ENCODE data around the gene SMPDL3B.
"Not testable (repeated sequence)": the region's sequence is repeated elsewhere in the genome, so short reads cannot be mapped to it uniquely, and the experiment has no call there.

Gene SMPDL3B

DNA sequence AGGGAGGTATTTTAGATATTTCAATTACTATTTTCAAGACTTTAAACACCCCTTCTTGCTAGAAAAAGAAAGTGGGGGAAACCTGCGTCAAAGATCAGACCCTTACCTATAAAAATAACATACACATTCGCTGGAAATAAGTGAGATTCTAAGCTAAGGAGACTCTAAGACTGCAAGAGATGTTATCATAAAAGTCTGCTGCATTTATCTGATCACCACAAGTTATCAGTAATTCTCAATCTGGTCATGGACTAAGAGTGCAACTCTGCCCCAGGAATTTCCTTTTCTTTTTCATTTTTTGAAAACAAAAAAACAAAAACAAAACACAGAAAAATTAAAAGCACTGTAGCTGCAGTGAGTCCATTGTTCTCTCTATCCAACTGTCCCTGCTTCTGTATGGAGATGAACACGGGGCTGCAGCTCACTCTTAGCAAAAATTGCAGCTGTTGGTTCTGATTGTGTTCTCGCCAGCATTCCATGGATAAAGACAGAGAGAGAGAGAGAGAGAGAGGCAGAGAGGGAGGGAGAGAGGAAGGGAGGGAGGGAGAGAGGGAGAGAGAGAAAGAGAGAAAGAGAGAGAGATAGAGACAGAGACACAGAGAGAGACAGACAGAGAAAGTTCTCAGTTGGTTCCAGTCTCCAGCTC is 39.1 kb downstream of the SMPDL3B start:
- DNase-seq, result no peak

DNA sequence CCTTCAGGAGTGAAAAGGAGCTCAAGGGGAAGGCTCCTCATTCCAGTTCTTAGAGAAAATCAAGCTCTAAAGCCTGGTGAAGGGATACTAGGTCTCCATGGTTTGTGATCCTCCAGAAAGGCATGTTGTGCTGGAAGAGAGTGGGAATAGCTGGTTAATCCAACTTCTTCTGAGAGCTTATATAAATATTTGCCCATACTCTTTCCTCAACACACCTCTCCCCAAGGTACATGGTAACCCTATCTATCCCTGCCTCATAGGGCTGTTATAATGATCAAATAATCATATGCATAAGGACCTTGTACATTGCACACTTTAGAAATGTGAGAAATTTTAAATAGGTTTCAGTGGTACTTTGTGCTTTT is 39.6 kb downstream of the SMPDL3B start:
- no peak for DNase-seq

- no peak for DNase-seq
Measured at GRCh38 chr1:27979151-27979858, 44.5 kb downstream of the SMPDL3B start.

GRCh38 chr1:27979859-27980201 is 45.0 kb downstream of the SMPDL3B start:
- DNase-seq, result no peak

DNA sequence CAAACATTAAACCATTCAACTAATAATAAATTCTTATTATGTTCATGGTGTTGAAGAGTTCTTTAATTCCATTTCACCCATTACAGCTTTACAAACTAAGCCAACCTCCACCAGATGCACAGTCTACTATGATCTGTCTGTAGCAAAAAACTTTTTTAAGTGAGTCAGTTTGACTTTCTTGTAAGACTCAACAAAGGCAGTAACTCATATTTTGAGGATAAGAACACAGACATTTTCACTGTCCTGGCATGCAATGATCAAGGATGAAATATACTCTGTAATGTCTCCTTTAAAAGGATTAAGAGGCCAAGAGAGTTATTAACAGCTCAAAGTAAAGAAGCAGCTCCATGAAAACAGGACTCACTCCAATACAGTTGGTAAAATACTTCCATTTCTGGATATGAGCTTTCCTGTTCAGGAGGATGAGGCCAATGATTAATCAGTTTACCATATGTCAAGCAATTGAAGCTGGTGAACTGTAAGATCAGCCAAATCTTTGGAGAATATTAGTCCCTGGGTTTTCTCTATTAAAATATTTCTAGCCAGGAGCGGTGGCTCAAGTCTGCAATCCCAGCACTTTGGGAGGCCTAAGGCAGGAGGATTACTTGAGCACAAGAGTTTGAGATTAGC is 45.5 kb downstream of the SMPDL3B start:
- DNase-seq, result no peak

DNA sequence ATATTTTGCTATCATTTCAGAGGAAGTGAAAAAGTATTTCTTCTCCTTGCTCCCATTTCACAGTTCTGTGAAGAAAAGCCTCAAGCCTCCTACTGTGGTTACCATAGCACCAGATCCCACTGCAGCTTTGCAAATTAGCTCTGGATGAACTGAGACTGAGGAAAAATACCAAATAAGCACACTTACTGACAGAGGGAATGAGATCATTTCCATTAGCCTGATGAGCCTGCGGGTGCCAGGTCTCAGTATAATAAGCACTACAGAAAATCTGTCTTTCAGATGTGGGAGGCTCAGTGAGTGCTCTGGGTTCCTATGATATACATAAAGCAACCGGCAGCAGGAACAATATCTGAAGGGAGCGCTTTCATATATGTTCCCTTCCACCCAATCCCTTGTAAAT is 46.3 kb downstream of the SMPDL3B start:
- no peak for DNase-seq

GRCh38 chr1:27990920-27991537 is 56.2 kb downstream of the SMPDL3B start:
- DNase-seq, result no peak

GRCh38 chr1:27992276-27992675 is 57.5 kb downstream of the SMPDL3B start:
- no peak for DNase-seq

DNA sequence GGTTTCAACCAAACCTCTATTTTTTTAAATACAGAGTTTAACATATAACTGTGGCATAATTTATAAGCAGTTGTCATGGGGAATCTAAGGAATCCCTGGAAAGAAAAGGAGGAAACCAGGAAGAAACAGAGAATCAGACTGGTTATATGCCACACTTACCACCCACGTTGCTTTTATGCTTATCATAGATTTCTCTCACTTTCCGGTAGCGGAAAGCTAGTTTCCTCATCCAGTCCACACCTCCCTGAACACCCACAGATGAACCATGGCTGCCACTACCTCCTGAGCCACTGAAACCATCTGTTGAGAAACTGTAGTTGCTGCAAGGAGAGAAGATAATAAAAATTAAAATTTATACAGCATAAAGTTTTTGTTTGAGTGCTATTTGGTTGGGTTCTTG is 58.4 kb downstream of the SMPDL3B start:
- DNase-seq, result no peak

GRCh38 chr1:27994060-27994459 is 59.3 kb downstream of the SMPDL3B start:
- no peak for DNase-seq

- not testable (repeated sequence) for DNase-seq
Measured at GRCh38 chr1:27994526-27994925, 59.7 kb downstream of the SMPDL3B start.

GRCh38 chr1:27999055-27999454 is 64.3 kb downstream of the SMPDL3B start:
- no peak for DNase-seq

DNA sequence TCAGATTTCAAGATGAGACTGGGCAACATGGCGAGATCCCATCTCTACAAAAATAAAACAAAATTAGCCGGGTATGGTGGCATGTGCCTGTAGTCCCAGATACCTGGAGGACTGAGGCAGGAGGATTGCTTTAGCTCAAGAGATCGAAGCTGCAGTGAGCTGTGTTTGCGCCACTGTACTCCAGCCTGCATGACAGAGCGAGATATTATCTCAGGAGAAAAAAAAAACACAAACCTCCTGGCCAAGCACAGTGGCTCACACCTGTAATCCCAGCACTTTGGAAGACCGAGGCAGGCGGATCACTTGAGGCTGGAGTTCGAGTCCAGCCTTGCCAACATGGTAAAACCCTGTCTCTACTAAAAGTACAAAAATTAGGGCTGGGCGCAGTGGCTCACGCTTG is 67.8 kb downstream of the SMPDL3B start:
- no peak for DNase-seq

DNA sequence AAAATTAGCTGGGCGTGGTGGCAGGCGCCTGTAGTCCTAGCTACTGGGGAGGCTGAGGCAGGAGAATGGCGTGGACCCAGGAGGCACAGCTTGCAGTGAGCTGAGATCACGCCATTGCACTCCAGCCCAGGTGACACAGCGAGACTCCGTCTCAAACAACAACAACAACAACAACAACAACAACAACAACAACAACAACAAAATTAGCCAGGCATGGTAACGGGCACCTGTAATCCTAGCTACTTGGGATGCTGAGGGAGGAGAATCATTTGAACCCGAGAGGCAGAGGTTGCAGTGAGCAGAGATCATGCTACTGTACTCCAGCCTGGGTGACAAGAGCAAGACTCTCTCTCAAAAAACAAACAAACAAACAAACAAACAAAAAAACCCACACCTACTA is 68.3 kb downstream of the SMPDL3B start:
- not testable (repeated sequence) for DNase-seq

Data from NCI-H187 treated with DMSO at 0.1 percent for 48 hours (cell line).